Ovary (tissue), 3 donors: ENCODE data around the gene MUC5AC.

Experiments
- CTCF ChIP-seq, 3 donors: fragments of 450-650 bp in 2 of 3; fragments of 200-600 bp in 1 of 3; IDR thresholded peaks; one replicate each; pipeline versions ENCODE4 v1.5.1 to v1.8.0; 2016 to 2022; ENCODE audit warnings: antibody characterized with exemption in 3 of 3, mild to moderate bottlenecking in 1 of 3
- POLR2A ChIP-seq: fragments of 450-650 bp; IDR thresholded peaks from one replicate; pipeline ENCODE4 v1.6.1; 2017; ENCODE audit warnings: antibody characterized with exemption, mild to moderate bottlenecking, moderate library complexity
- donor health status: DM: no; HTN: no; CAD: no.

- no peak for TF ChIP-seq CTCF (IDR thresholded peaks at IDR 0.05)
- no peak for TF ChIP-seq POLR2A
Observed at GRCh38 chr11:1178906-1179305, 21.2 kb downstream of the MUC5AC start.
